ENCODE measurements around the gene DOCK8. TPM values are rescaled to one million over a fixed set of nuclear protein-coding genes. Genes with fewer than 3 reads are reported as not detected.

DOCK8 gene
- total and polyA plus RNA-seq, 2 of the 4 experiments (the other 2 are of a cell fraction), result not detected

- TF ChIP-seq NFE2L2 (IDR thresholded peaks at IDR 0.05; ENCODE audit: low read depth, low read length), result no peak
Observed at GRCh38 chr9:447230-448025, 232.8 kb downstream of the DOCK8 start (continued).

- no peak overlapping the region for H3K4me2 ChIP-seq (ENCODE audit: low read depth, low read length)
- no peaks in the 10 kb centered on the region for H4K20me1 ChIP-seq (ENCODE audit: insufficient read depth, low read length)
- no peak overlapping the region for H2BK15ac ChIP-seq (ENCODE audit: low read depth, low read length)
- no peak overlapping the region for H3K14ac ChIP-seq (replicated peaks; ENCODE audit: low read depth, low read length)
- no peaks in the 10 kb centered on the region for H3K9me3 ChIP-seq (ENCODE audit: control insufficient read depth, insufficient read depth, low read length)
- no peak overlapping the region for H2AK5ac ChIP-seq (ENCODE audit: low read depth, low read length)
- H2AK9ac ChIP-seq (replicated peaks; ENCODE audit: low read depth, low read length, poor library complexity), result no peak overlapping the region
- no peak overlapping the region for H3K18ac ChIP-seq (ENCODE audit: low read depth, low read length)
- H3K9me1 ChIP-seq (ENCODE audit: insufficient read depth, low read length), result no peaks in the 10 kb centered on the region
- no peak overlapping the region for H3K27ac ChIP-seq (ENCODE audit: insufficient read depth, low read length)
- no peak overlapping the region for H4K5ac ChIP-seq (ENCODE audit: low read depth, low read length)
- H3K4me1 ChIP-seq (ENCODE audit: control insufficient read depth, insufficient read depth, low read length), result no peaks in the 10 kb centered on the region; the same call in 1 of the 2 replicates
- ATAC-seq (ENCODE audit: low read depth), result no peak
- no peak overlapping the region for H4K8ac ChIP-seq (ENCODE audit: low read depth in 2 of 2, low read length in 2 of 2)
- no peak overlapping the region for H2AFZ ChIP-seq (replicated peaks; ENCODE audit: low read length, poor library complexity)
- ChIA-PET POLR2A (ENCODE audit: unreplicated experiment) (no interaction called here), CTCF (no interaction called here)
- no peaks in the 10 kb centered on the region for H3K36me3 ChIP-seq (ENCODE audit: control insufficient read depth, insufficient read depth, low read length)
- no CpG with 5 or more reads among the region's 2 CpGs for WGBS, 2 experiments (ENCODE audit: extremely low coverage in 2 of 2, insufficient read length in 1 of 2)
- TF ChIP-seq NFE2L2 (IDR thresholded peaks at IDR 0.05; ENCODE audit: low read depth, low read length) (0 out of 2 replicates have a peak, but pooled peaks have one; percentile 11), CTCF (conservative IDR thresholded peaks at IDR 0.05; ENCODE audit: low read depth, low read length) (no peak)
- dilution Hi-C loops (cut with HindIII; ENCODE audit: low sequenced_read_pairs, unreplicated experiment) (no loop called here), in situ Hi-C loops (cut with MboI; ENCODE audit: low sequenced_read_pairs) (no loop called here), intact Hi-C loops (cut with micrococcal nuclease) (no loop called here)
- no peak overlapping the region for H3K9ac ChIP-seq (ENCODE audit: low read depth, low read length)
- no peak overlapping the region for H3K4me3 ChIP-seq (ENCODE audit: insufficient read depth, low read depth, low read length)
- no TSS peak for BruUV-seq (replicated peaks)
- no peak overlapping the region for H2BK5ac ChIP-seq (ENCODE audit: low read depth, low read length, poor library complexity, severe bottlenecking)
- DNase-seq, result no peak
- H3K27me3 ChIP-seq (ENCODE audit: control insufficient read depth, insufficient read depth, low read length), result peaks cover 2% of the 10 kb centered on the region; the same call in 1 of the 2 replicates
- H2BK120ac ChIP-seq (ENCODE audit: low read depth, low read length), result no peak overlapping the region
- H3K79me1 ChIP-seq (ENCODE audit: low read depth in 1 of 2, low read length in 2 of 2), result no peaks in the 10 kb centered on the region
- H3K23ac ChIP-seq (ENCODE audit: low read depth, low read length), result no peak overlapping the region
- H4K91ac ChIP-seq (ENCODE audit: insufficient read depth, low read depth, low read length), result no peak overlapping the region
- no peak overlapping the region for H3K56ac ChIP-seq (ENCODE audit: extremely low read depth, insufficient read depth, low read length)
- H2BK20ac ChIP-seq (ENCODE audit: low read depth, low read length), result no peak overlapping the region
- H3K4ac ChIP-seq (ENCODE audit: low read depth, low read length), result no peak overlapping the region
Observed at GRCh38 chr9:450057-450456, 235.4 kb downstream of the DOCK8 start.
